GDM1 (cell line): Measurements from ENCODE around the gene MRPL24.
"Not testable (repeated sequence)": the region's sequence is repeated elsewhere in the genome, so short reads cannot be mapped to it uniquely, and the experiment has no call there.

Experiments used
- DNase-seq: peaks from one replicate; lab custom pipeline; 2025; lab: John Stamatoyannopoulos, UW

Gene MRPL24

GRCh38 chr1:156740741-156741480, at the start of gene MRPL24:
Gene MRPL24, minus strand, starts transcription at chr1:156741088. Its CDS starts 2,384 bp downstream, at chr1:156738704.
- peak; percentile 99 for DNase-seq

GRCh38 chr1:156789621-156790318, 48.9 kb upstream of the MRPL24 start:
- no peak for DNase-seq

GRCh38 chr1:156788136-156788535, 47.2 kb upstream of the MRPL24 start:
- no peak for DNase-seq

- no peak for DNase-seq
Observed at GRCh38 chr1:156786640-156787039, 45.8 kb upstream of the MRPL24 start.

GRCh38 chr1:156785458-156785857, 44.6 kb upstream of the MRPL24 start:
- DNase-seq, result no peak

GRCh38 chr1:156781585-156782186, 40.8 kb upstream of the MRPL24 start:
- DNase-seq, result no peak

GRCh38 chr1:156777573-156777972, 36.7 kb upstream of the MRPL24 start:
- no peak for DNase-seq

GRCh38 chr1:156776942-156777341, 36.1 kb upstream of the MRPL24 start:
- no peak for DNase-seq

GRCh38 chr1:156775799-156776198, 34.9 kb upstream of the MRPL24 start:
- DNase-seq, result no peak

- no peak for DNase-seq
Observed at GRCh38 chr1:156773607-156774006, 32.7 kb upstream of the MRPL24 start.

GRCh38 chr1:156772728-156773497, 32.0 kb upstream of the MRPL24 start:
- no peak for DNase-seq

GRCh38 chr1:156772222-156772621, 31.3 kb upstream of the MRPL24 start:
- no peak for DNase-seq

- no peak for DNase-seq
Observed at GRCh38 chr1:156768610-156769295, 27.9 kb upstream of the MRPL24 start.

GRCh38 chr1:156767879-156768604, 27.2 kb upstream of the MRPL24 start:
- DNase-seq, result no peak

GRCh38 chr1:156767101-156767878, 26.4 kb upstream of the MRPL24 start, which contains the start of gene PRCC:
Gene PRCC, plus strand, starts transcription at chr1:156767535. Its CDS starts 237 bp downstream, at chr1:156767772.
- DNase-seq, result peak; percentile 99

- DNase-seq, result no peak
Observed at GRCh38 chr1:156766298-156767100, 25.6 kb upstream of the MRPL24 start.

- DNase-seq, result no peak
Observed at GRCh38 chr1:156765666-156766065, 24.8 kb upstream of the MRPL24 start.

- DNase-seq, result not testable (repeated sequence)
Observed at GRCh38 chr1:156765136-156765535, 24.2 kb upstream of the MRPL24 start.

GRCh38 chr1:156760796-156761104, 19.9 kb upstream of the MRPL24 start:
- no peak for DNase-seq
